WERI-Rb-1 (cell line): ENCODE data around the gene CADM2.

ENCODE experiments used
- DNase-seq: peaks from one replicate; pipeline ENCODE4 v3.0.0-alpha.2; 2020
- H3K27ac ChIP-seq: fragments of 250-450 bp; sonication (Bioruptor Pico); 2 replicates; pipeline ENCODE4 v1.5.1; 2020; ENCODE audit warnings: mild to moderate bottlenecking, moderate library complexity
- H3K27me3 ChIP-seq: fragments of 250-450 bp; sonication (Bioruptor Pico); 2 replicates; pipeline ENCODE4 v1.5.1; 2021; ENCODE audit warnings: mild to moderate bottlenecking, low read depth, moderate library complexity; ENCODE audit not compliant: insufficient read depth, severe bottlenecking
- H3K36me3 ChIP-seq: fragments of 250-450 bp; sonication (Bioruptor Pico); 2 replicates; pipeline ENCODE4 v1.5.1; 2020; ENCODE audit warnings: mild to moderate bottlenecking, moderate library complexity
- H3K4me3 ChIP-seq: 2 replicates; pipeline ENCODE4 v1.5.1; 2011; ENCODE audit warnings: low read depth, mild to moderate bottlenecking, control low read depth, low read length
- H3K9me3 ChIP-seq: fragments of 250-450 bp; sonication (Bioruptor Pico); 2 replicates; pipeline ENCODE4 v1.5.1; 2021; ENCODE audit warnings: mild to moderate bottlenecking, moderate library complexity; ENCODE audit not compliant: severe bottlenecking
- TF ChIP-seq, protein P1 (sequence below): IDR thresholded peaks from 2 replicates; pipeline ENCODE4 v1.5.1; 2011; ENCODE audit warnings: low read depth, mild to moderate bottlenecking, control low read depth, inconsistent platforms, low read length

Gene CADM2

DNA sequence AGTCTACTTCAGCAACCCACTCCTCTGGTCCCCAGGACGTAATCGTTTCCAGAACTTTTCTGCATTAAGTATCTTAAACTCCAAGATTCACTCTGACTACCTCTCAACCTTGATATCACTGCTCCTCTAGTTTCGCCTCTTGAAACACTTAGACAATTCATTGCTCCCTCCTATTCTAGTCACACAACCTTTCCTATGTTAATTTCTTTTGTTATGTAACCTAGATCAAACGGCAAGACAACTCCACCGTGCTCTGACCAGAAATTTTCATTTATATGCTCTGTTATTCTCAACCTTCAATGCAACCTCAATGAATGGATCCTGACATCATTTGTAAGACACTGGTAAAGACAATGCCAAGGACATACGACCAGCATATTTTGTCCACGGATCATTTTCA is 71.3 kb downstream of the CADM2 start:
- DNase-seq: no peak

DNA sequence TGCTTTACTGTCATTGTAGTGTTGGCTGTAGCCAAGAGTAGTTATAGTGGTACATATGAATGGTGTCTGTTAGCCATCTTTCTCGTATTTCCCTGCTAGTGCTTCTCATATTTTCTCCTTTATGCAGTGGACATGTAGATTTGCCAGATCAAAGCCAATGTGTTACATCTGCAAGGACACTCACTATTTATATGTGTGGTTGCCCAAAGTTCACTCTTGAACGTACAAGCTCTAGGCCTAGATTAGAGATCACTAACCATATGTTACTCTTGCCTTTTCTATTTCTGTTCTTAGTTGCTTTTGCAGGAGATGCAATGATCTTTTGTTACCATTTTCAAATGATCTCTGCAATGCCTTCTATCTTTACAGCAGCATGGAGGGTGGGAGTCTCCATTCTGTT is 78.4 kb downstream of the CADM2 start:
- Histone ChIP-seq H3K4me3 (no peak overlapping the region), H3K9me3 (no peaks in the 10 kb centered on the region), H3K27ac (no peak overlapping the region), H3K36me3 (no peaks in the 10 kb centered on the region), H3K27me3 (no peaks in the 10 kb centered on the region)
- no peak for DNase-seq
- TF ChIP-seq, protein P1, sequence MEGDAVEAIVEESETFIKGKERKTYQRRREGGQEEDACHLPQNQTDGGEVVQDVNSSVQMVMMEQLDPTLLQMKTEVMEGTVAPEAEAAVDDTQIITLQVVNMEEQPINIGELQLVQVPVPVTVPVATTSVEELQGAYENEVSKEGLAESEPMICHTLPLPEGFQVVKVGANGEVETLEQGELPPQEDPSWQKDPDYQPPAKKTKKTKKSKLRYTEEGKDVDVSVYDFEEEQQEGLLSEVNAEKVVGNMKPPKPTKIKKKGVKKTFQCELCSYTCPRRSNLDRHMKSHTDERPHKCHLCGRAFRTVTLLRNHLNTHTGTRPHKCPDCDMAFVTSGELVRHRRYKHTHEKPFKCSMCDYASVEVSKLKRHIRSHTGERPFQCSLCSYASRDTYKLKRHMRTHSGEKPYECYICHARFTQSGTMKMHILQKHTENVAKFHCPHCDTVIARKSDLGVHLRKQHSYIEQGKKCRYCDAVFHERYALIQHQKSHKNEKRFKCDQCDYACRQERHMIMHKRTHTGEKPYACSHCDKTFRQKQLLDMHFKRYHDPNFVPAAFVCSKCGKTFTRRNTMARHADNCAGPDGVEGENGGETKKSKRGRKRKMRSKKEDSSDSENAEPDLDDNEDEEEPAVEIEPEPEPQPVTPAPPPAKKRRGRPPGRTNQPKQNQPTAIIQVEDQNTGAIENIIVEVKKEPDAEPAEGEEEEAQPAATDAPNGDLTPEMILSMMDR: no peak

More for the DNA sequence above, 71.3 kb downstream of the CADM2 start:
- TF ChIP-seq, protein P1: no peak
- no peaks in the 10 kb centered on the region for H3K27me3 ChIP-seq
- no peaks in the 10 kb centered on the region for H3K9me3 ChIP-seq
- H3K27ac ChIP-seq: no peak overlapping the region
- H3K4me3 ChIP-seq: no peak overlapping the region
- H3K36me3 ChIP-seq: no peaks in the 10 kb centered on the region

DNA sequence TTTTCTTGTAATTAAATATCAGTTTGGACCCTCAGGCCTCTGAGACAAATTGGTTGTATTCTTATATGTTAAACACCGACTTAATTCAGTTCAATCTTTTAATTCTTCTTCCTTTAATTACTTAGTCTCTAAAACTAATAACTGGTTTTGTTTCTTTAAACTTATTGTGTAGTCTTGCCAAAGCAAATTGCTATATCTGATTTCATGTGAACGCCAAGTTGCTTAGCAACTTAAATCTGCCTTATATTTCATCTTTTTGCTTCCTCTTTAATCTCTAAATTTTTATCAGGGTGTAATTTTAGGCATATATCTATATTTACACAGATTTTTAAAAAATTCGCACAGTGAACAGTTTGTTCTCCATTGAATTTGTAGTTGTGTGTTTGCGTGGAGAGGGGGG is 82.2 kb downstream of the CADM2 start:
- TF ChIP-seq, protein P1: no peak
- DNase-seq: no peak

DNA sequence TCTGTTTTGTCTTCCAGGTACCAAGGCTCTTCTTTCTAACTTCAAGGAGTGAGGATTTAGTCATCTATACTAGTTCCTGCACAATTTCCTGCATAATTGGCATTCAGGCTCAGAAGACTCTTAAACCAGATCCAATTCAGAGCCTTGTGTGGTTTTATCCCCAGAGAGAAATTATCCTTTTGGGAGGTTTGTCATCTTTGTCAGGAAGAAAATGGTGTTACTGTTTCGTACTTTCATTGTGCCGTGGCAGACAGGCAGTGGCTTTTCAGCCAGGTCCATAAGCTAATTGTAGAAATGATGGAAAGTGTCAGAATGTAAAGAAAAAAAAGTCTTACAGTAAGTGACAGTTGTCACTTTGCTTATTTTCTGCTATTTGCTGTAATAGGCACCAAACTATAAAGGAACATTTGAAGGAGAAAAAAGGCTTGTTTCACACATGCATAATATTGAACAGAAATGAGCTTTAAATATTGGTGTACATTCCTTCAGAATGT is 82.8 kb downstream of the CADM2 start:
- Histone ChIP-seq H3K27ac (no peak overlapping the region), H3K4me3 (no peak overlapping the region), H3K36me3 (no peaks in the 10 kb centered on the region), H3K9me3 (no peaks in the 10 kb centered on the region), H3K27me3 (no peaks in the 10 kb centered on the region)
- DNase-seq: no peak
- TF ChIP-seq, protein P1: no peak

More for the DNA sequence above, 82.2 kb downstream of the CADM2 start:
- no peak overlapping the region for H3K4me3 ChIP-seq
- no peak overlapping the region for H3K27ac ChIP-seq
- no peaks in the 10 kb centered on the region for H3K9me3 ChIP-seq
- no peaks in the 10 kb centered on the region for H3K27me3 ChIP-seq
- H3K36me3 ChIP-seq: no peaks in the 10 kb centered on the region

DNA sequence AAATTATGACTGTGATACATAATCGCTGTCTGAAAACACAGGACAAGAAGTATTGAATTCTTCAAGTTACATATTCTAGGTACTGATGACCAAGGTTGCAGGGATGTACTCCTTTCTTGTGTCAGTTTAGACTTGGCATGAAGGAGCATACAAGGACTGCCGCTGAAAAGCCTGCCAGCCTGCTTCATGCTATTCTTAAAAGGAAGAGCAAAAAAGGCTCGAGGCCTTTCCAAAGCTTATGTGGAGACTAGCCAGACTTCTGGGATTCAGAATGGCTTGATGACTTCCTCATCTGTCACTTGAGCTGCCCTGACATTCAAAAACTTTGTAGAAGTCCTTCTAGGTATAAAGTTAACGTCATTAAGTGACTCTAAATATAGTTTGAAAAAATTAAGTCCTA is 92.0 kb downstream of the CADM2 start:
- Histone ChIP-seq H3K9me3 (no peaks in the 10 kb centered on the region), H3K36me3 (no peaks in the 10 kb centered on the region), H3K27ac (no peak overlapping the region), H3K27me3 (no peaks in the 10 kb centered on the region), H3K4me3 (no peak overlapping the region)
- no peak for DNase-seq
- TF ChIP-seq, protein P1: no peak

DNA sequence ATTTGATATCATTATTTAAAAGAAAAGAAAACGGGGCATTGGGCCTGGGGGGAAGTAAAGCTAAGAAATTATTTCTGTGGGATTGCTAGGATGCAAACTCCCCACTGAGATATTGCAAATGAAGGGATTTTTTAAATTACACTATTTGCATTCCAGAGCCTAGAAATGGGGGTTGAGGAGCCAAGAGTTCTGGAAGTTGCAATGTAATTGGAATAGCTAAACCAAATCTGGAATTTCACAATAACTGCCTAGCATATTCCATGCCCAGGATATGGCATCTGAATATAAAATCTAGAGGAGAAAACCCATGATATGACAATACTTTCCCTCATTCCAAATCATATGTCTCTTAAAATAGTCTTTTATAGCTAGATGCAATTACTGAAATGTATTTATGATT is 93.0 kb downstream of the CADM2 start:
- H3K27me3 ChIP-seq: no peaks in the 10 kb centered on the region
- no peaks in the 10 kb centered on the region for H3K36me3 ChIP-seq
- DNase-seq: no peak
- TF ChIP-seq, protein P1: no peak
- no peak overlapping the region for H3K4me3 ChIP-seq
- H3K9me3 ChIP-seq: no peaks in the 10 kb centered on the region
- no peak overlapping the region for H3K27ac ChIP-seq
